Measurements from ENCODE around the gene RAP1GDS1.

RAP1GDS1 gene

GRCh38 chr4:98260579-98261404 lies at the start of gene RAP1GDS1:
Gene RAP1GDS1 (plus strand): TSS chr4:98261384. CDS start chr4:98261566, 182 bp downstream.
- TF ChIP-seq CTCF (IDR thresholded peaks at IDR 0.05; ENCODE audit: low read length, missing control alignments) = no peak
- peak; percentile 97 for DNase-seq (ENCODE audit: low read depth)
- H3K4me3 ChIP-seq (replicated peaks; ENCODE audit: low read depth, low read length) = peak within 1 kb of the TSS; percentile 87

GRCh38 chr4:98222306-98222705 lies 38.9 kb upstream of the RAP1GDS1 start:
- no peak for TF ChIP-seq CTCF (IDR thresholded peaks at IDR 0.05; ENCODE audit: low read length, missing control alignments)
- no peak for DNase-seq (ENCODE audit: low read depth)
- H3K4me3 ChIP-seq (replicated peaks; ENCODE audit: low read depth, low read length) = no peak overlapping the region

GRCh38 chr4:98226396-98226795 lies 34.8 kb upstream of the RAP1GDS1 start:
- TF ChIP-seq CTCF (IDR thresholded peaks at IDR 0.05; ENCODE audit: low read length, missing control alignments) = no peak
- H3K4me3 ChIP-seq (replicated peaks; ENCODE audit: low read depth, low read length) = no peak overlapping the region
- DNase-seq (ENCODE audit: low read depth) = no peak

- no peak overlapping the region for H3K4me3 ChIP-seq (replicated peaks; ENCODE audit: low read depth, low read length)
- no peak for TF ChIP-seq CTCF (IDR thresholded peaks at IDR 0.05; ENCODE audit: low read length, missing control alignments)
- no peak for DNase-seq (ENCODE audit: low read depth)
Measured at GRCh38 chr4:98230961-98231360, 30.2 kb upstream of the RAP1GDS1 start.

- peak; percentile 39 for DNase-seq (ENCODE audit: low read depth)
- no peak overlapping the region for H3K4me3 ChIP-seq (replicated peaks; ENCODE audit: low read depth, low read length)
- TF ChIP-seq CTCF (IDR thresholded peaks at IDR 0.05; ENCODE audit: low read length, missing control alignments) = no peak
Measured at GRCh38 chr4:98232202-98232601, 29.0 kb upstream of the RAP1GDS1 start.

GRCh38 chr4:98237204-98237603 lies 24.0 kb upstream of the RAP1GDS1 start:
- no peak for TF ChIP-seq CTCF (IDR thresholded peaks at IDR 0.05; ENCODE audit: low read length, missing control alignments)
- H3K4me3 ChIP-seq (replicated peaks; ENCODE audit: low read depth, low read length) = no peak overlapping the region
- no peak for DNase-seq (ENCODE audit: low read depth)

- no peak for TF ChIP-seq CTCF (IDR thresholded peaks at IDR 0.05; ENCODE audit: low read length, missing control alignments)
- H3K4me3 ChIP-seq (replicated peaks; ENCODE audit: low read depth, low read length) = no peak overlapping the region
- no peak for DNase-seq (ENCODE audit: low read depth)
Measured at GRCh38 chr4:98242063-98242462, 19.1 kb upstream of the RAP1GDS1 start.
